A673 (cell line): ENCODE data around the gene CTCF. TPM values are rescaled to one million over a fixed set of nuclear protein-coding genes. Genes with fewer than 3 reads are reported as not detected.
A peak's percentile ranks its signal among the peaks of the same experiment; 100 is the strongest.

Experiments
- BruUV-seq: library from RNA; stranded (reverse); fragments of 400-500 nt; replicated peaks from 2 replicates; lab custom pipeline; 2021; lab: Mats Ljungman, UMichigan
- CTCF ChIA-PET: fragments of 300-600 bp; sonication (Branson Sonifier 250); formaldehyde crosslinking; loops from one replicate; lab custom pipeline; 2022; ENCODE audit warnings: antibody characterized with exemption; lab: Charles Lee
- POLR2A ChIA-PET: fragments of 300-600 bp; sonication (Branson Sonifier 250); formaldehyde crosslinking; loops from one replicate; lab custom pipeline; 2022; ENCODE audit warnings: antibody characterized with exemption; ENCODE audit not compliant: low non-redundant PET; lab: Charles Lee
- DNase-seq: peaks from one replicate; pipeline ENCODE4 v3.0.0-alpha.2; 2015; ENCODE audit warnings: low spot score
- H3K27ac ChIP-seq: fragments of 200-600 bp; sonication (generic); 2 replicates; pipeline ENCODE4 v1.5.1; 2016; ENCODE audit warnings: mixed run types, low read depth, mild to moderate bottlenecking, mixed read lengths, antibody characterized with exemption, low read length; ENCODE audit not compliant: poor library complexity, severe bottlenecking
- H3K27me3 ChIP-seq: fragments of 200-600 bp; sonication (generic); replicated peaks from 2 replicates; pipeline ENCODE4 v1.6.1; 2017; ENCODE audit warnings: mixed run types, low read depth, mild to moderate bottlenecking, mixed read lengths, antibody characterized with exemption, low read length; ENCODE audit not compliant: insufficient read depth, poor library complexity
- H3K36me3 ChIP-seq: fragments of 200-600 bp; sonication (generic); 2 replicates; pipeline ENCODE4 v1.6.1; 2016; ENCODE audit warnings: mixed run types, mild to moderate bottlenecking, mixed read lengths, antibody characterized with exemption, low read length; ENCODE audit not compliant: insufficient read depth, poor library complexity, severe bottlenecking
- H3K4me1 ChIP-seq: fragments of 200-600 bp; sonication (generic); 2 replicates; pipeline ENCODE4 v1.6.1; 2017; ENCODE audit warnings: mixed run types, mild to moderate bottlenecking, mixed read lengths, antibody characterized with exemption, low read length; ENCODE audit not compliant: insufficient read depth, poor library complexity, severe bottlenecking
- H3K4me3 ChIP-seq: fragments of 200-600 bp; sonication (generic); 2 replicates; pipeline ENCODE4 v1.5.1; 2016; ENCODE audit warnings: low read depth, mixed run types, mild to moderate bottlenecking, mixed read lengths, low read length; ENCODE audit not compliant: poor library complexity, severe bottlenecking
- H3K9me3 ChIP-seq: fragments of 200-600 bp; sonication (generic); 2 replicates; pipeline ENCODE4 v1.6.1; 2016; ENCODE audit warnings: mixed run types, low read depth, mild to moderate bottlenecking, mixed read lengths, antibody characterized with exemption, low read length; ENCODE audit not compliant: poor library complexity, severe bottlenecking
- EZH2 ChIP-seq: fragments of 200-600 bp; sonication (generic); IDR thresholded peaks from 2 replicates; pipeline ENCODE4 v1.6.1; 2017; ENCODE audit warnings: borderline replicate concordance, low read depth, mild to moderate bottlenecking, mixed read lengths, antibody characterized with exemption, low read length; ENCODE audit not compliant: poor library complexity, severe bottlenecking
- intact Hi-C: fragments of 100-400 bp; cut with micrococcal nuclease; formaldehyde crosslinking; loops from one replicate; pipeline ENCODE4 v1.10.0; 2022; ENCODE audit not compliant: unreplicated experiment
- total RNA-seq: library from RNA; stranded (reverse); gene quantifications from 2 replicates; pipeline ENCODE4 v1.2.3, GENCODE V29; 2021
- TF ChIP-seq, protein P1 (sequence below): fragments of 300-800, 200-600 bp; sonication (generic); conservative IDR thresholded peaks from 2 replicates; pipeline ENCODE4 v1.5.1; 2017; ENCODE audit warnings: low read depth, mild to moderate bottlenecking, antibody characterized with exemption, low read length, moderate library complexity, mixed read lengths

CTCF gene
- total RNA-seq, 1 experiment from 2014 or later, result 74.7 TPM

DNA sequence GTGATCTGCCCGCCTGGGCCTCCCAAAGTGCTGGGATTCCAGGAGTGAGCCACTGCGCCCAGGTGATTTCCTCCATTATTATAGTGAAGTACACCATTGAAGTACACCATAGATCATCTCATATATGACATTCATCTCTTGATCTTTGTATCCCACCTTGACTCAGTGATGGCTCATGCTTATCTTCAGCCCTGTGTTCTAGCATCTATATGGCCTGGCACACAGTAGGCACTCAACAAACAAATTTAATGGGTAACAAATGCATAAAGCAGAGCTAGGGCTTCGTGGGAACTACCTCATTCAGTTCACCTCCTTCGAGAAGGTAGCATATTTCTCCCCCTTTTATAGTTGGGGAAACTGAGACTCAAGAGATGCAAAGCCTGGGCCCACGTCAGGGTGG is 103.3 kb downstream of the CTCF start:
- H3K27ac ChIP-seq, result peak overlapping the region; percentile 48
- no peaks in the 10 kb centered on the region for H3K9me3 ChIP-seq
- no TSS peak for BruUV-seq
- no peaks in the 10 kb centered on the region for H3K36me3 ChIP-seq
- TF ChIP-seq, protein P1, sequence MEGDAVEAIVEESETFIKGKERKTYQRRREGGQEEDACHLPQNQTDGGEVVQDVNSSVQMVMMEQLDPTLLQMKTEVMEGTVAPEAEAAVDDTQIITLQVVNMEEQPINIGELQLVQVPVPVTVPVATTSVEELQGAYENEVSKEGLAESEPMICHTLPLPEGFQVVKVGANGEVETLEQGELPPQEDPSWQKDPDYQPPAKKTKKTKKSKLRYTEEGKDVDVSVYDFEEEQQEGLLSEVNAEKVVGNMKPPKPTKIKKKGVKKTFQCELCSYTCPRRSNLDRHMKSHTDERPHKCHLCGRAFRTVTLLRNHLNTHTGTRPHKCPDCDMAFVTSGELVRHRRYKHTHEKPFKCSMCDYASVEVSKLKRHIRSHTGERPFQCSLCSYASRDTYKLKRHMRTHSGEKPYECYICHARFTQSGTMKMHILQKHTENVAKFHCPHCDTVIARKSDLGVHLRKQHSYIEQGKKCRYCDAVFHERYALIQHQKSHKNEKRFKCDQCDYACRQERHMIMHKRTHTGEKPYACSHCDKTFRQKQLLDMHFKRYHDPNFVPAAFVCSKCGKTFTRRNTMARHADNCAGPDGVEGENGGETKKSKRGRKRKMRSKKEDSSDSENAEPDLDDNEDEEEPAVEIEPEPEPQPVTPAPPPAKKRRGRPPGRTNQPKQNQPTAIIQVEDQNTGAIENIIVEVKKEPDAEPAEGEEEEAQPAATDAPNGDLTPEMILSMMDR, result no peak
- TF ChIP-seq EZH2, result no peak
- intact Hi-C loops, result loop anchor here (5.0 kb wide), 1 partner anchor 103 kb away; the partner anchor contains the start of gene CTCF
- no peaks in the 10 kb centered on the region for H3K27me3 ChIP-seq
- ChIA-PET CTCF (no interaction called here), POLR2A (no interaction called here)
- peaks cover 16% of the 10 kb centered on the region for H3K4me1 ChIP-seq
- H3K4me3 ChIP-seq, result peak overlapping the region; percentile 59
- no peak for DNase-seq

DNA sequence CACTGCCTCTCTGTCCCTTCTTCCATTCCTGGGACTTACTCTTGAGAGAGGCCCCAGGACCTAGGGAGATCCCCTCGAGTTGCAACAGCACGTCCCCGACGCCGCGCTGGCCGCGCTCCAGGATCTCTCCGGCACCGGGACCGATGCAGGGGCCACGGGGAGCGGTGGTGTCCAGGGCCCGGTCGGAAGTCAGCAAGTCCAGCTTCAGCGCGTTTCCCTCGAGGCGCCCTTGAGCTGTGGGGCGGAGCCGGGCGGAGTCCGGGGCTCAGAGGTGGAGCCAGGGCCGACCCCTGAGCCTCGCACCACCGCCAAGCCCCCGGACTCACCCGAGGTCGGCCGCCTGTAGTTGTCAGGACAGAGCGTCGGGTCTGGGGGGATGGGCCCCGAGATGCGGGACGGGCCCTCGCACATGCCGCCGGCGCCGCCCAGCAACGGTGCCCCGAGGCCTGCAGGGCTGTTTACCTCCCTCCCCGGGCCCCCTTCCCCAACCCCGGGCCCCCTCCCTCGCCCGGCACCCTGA is 103.8 kb downstream of the CTCF start:
- POLR2A ChIA-PET, result no interaction called here
- Histone ChIP-seq H3K27ac (peak overlapping the region; percentile 48), H3K9me3 (no peaks in the 10 kb centered on the region), H3K4me3 (peak overlapping the region; percentile 59), H3K27me3 (no peaks in the 10 kb centered on the region), H3K36me3 (no peaks in the 10 kb centered on the region), H3K4me1 (peaks cover 14% of the 10 kb centered on the region)
- no peak for TF ChIP-seq EZH2
- TF ChIP-seq, protein P1, result no peak
- no TSS peak for BruUV-seq
- CTCF ChIA-PET, result no interaction called here
- no peak for DNase-seq
- intact Hi-C loops, result loop anchor here (5.0 kb wide), 1 partner anchor 104 kb away; the partner anchor contains the start of gene CTCF

DNA sequence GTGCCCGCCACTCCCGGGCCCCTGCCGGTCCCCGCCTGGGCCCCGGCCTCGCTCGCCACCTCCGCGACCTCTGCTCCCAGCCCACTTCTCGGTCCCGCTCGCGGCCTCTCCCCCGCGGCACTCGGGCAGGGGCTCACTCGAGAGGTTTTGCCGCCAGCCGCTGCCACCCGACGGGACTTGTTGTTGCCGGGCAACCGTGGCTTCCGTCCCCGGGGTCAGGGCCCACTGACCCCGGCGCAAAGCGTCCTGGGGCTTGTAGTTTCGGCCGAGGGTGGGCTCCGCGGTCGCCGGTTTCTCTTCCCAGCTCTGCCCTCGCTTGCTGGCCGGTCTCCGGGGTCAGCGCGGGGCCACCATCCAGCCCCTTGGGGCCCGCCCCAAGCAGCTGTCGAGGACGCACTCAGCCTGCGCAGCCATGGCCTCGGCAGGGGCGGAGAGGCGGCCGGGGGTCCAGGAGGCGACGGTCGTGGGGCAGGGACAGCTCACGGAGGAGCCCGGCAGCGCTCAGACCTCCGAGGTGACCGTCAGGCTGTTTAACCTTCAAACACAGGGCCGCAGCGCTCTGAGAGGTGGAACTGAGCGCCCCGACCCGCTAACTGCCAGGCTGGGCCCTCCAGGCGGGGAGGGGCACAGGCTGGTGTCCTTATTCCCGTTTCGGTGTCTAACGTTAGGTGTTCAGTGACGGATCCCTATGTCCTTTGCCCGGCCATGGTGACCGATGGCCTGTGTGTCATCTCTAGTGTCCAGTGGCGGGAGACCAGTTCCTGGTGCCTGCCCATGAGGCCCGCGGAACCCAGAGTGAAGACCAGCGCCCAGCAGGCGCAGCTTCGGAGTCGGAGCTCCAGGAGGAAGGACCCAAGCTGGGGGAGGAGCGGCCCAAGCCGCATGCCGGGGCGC is 104.5 kb downstream of the CTCF start, which contains the start of the genes C16orf86 and ENKD1:
TSS of gene C16orf86 (plus strand) at position 256 of the 894 bp plus-strand sequence. CDS start at position 413, 157 bp downstream.
TSS of gene ENKD1 (minus strand) at position 192 of the 894 bp plus-strand sequence. CDS start 308 bp downstream, outside the sequence.
- intact Hi-C loops, result loop anchor here (5.0 kb wide), 1 partner anchor 105 kb away; the partner anchor contains the start of gene CTCF
- BruUV-seq, result no TSS peak
- POLR2A ChIA-PET, result no interaction called here
- Histone ChIP-seq H3K9me3 (no peaks in the 10 kb centered on the region), H3K4me1 (peaks cover 10% of the 10 kb centered on the region), H3K36me3 (no peaks in the 10 kb centered on the region), H3K4me3 (peak within 1 kb of the TSS; percentile 59), H3K27me3 (no peaks in the 10 kb centered on the region), H3K27ac (peak within 1 kb of the TSS; percentile 48)
- CTCF ChIA-PET, result interaction anchor here (1.1 to 3.8 kb wide), 3 partner anchors 120 to 146 kb away, joined by 3 to 22 read pairs (median 19); no protein-coding TSS in a partner anchor
- peak; percentile 85 for DNase-seq
- TF ChIP-seq, protein P1, result no peak
- TF ChIP-seq EZH2, result no peak
